Karpas-422 (cell line): Measurements from ENCODE around the gene AK2. TPM values are rescaled to one million over a fixed set of nuclear protein-coding genes. Genes with fewer than 3 reads are reported as not detected.

Source experiments
- DNase-seq: peaks from one replicate; pipeline ENCODE4 v3.0.0-alpha.2; 2015
- H2AFZ ChIP-seq: fragments of 200-600 bp; sonication (generic); 2 replicates; pipeline ENCODE4 v1.6.1; 2014; ENCODE audit warnings: antibody characterized with exemption, low read length, mixed read lengths
- H3K27ac ChIP-seq: fragments of 200-600 bp; sonication (generic); 2 replicates; pipeline ENCODE4 v1.5.1; 2014; ENCODE audit warnings: mild to moderate bottlenecking, low read length, moderate library complexity
- H3K27me3 ChIP-seq: fragments of 200-600 bp; sonication (generic); 2 replicates; pipeline ENCODE4 v1.6.1; 2014; ENCODE audit warnings: low read length, mixed read lengths
- H3K36me3 ChIP-seq: fragments of 200-600 bp; sonication (generic); 2 replicates; pipeline ENCODE4 v1.6.1; 2014; ENCODE audit warnings: low read length, mixed read lengths; ENCODE audit not compliant: insufficient read depth
- H3K4me1 ChIP-seq: fragments of 200-600 bp; sonication (generic); 2 replicates; pipeline ENCODE4 v1.6.1; 2014; ENCODE audit warnings: mild to moderate bottlenecking, low read length, mixed read lengths
- H3K4me2 ChIP-seq: fragments of 200-600 bp; sonication (generic); 2 replicates; pipeline ENCODE4 v1.6.1; 2014; ENCODE audit warnings: low read length, low read depth, mild to moderate bottlenecking; ENCODE audit not compliant: poor library complexity, severe bottlenecking
- H3K4me3 ChIP-seq: fragments of 200-600 bp; sonication (generic); 2 replicates; pipeline ENCODE4 v1.5.1; 2014; ENCODE audit warnings: mild to moderate bottlenecking, antibody characterized with exemption, low read length, mixed read lengths
- H3K79me2 ChIP-seq: fragments of 200-600 bp; sonication (generic); 2 replicates; pipeline ENCODE4 v1.6.1; 2014; ENCODE audit warnings: mild to moderate bottlenecking, low read length, mixed read lengths
- H3K9ac ChIP-seq: fragments of 200-600 bp; sonication (generic); 2 replicates; pipeline ENCODE4 v1.6.0; 2014; ENCODE audit warnings: low read length
- H3K9me2 ChIP-seq: fragments of 200-600 bp; sonication (generic), shearing (Covaris generic); replicated peaks from 2 replicates; pipeline ENCODE4 v1.6.0; 2014; ENCODE audit warnings: mild to moderate bottlenecking, low read length, moderate library complexity; ENCODE audit not compliant: insufficient read depth
- H3K9me3 ChIP-seq: fragments of 300-700, 200-600 bp; sonication (generic); 2 replicates; pipeline ENCODE4 v1.6.1; 2014; ENCODE audit warnings: low read length, mixed read lengths
- H4K20me1 ChIP-seq: fragments of 200-600 bp; sonication (generic); 2 replicates; pipeline ENCODE4 v1.6.1; 2014; ENCODE audit warnings: mild to moderate bottlenecking, antibody characterized with exemption, low read length, low read depth; ENCODE audit not compliant: insufficient read depth
- total RNA-seq: library from RNA; depleted of rRNA; stranded (reverse); fragments of >200 nt; shearing (Covaris generic); gene quantifications from 2 replicates; pipeline ENCODE4 v1.2.3, GENCODE V29; 2014; ENCODE audit warnings: low replicate concordance

AK2 gene
- total RNA-seq, 1 experiment from 2014 or later = 145 TPM

DNA sequence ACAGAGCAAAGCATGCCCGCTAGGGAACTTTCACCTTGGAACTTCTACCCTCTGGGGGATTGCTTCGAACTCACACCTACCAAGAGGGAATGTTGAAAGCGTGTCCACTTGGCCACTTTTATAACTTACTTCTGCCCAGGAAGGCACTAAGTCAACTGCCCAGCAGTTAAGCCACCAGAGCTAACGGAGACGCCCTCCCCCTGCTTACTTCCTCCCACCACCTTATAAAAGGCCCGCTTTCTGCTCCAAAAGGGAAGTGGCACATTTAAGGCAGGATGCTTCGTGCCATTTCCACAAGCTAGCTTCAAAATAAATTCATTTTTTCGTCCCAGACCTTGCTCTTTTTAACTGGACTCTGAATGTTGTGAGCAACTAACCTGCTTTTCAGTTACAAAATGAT, 3.2 kb upstream of the AK2 start:
- Histone ChIP-seq H3K9me2 (no peaks in the 10 kb centered on the region), H3K27me3 (no peaks in the 10 kb centered on the region), H3K4me1 (peaks cover 18% of the 10 kb centered on the region), H3K4me3 (no peak overlapping the region), H3K79me2 (peaks cover 19% of the 10 kb centered on the region), H3K9ac (no peak overlapping the region), H3K36me3 (peaks cover 4% of the 10 kb centered on the region; the same call in 1 of the 2 replicates), H3K27ac (no peak overlapping the region), H4K20me1 (no peaks in the 10 kb centered on the region), H3K9me3 (no peaks in the 10 kb centered on the region), H2AFZ (0 out of 2 replicates have a peak overlapping the region, but pooled peaks have one; percentile 3), H3K4me2 (no peak overlapping the region)
- DNase-seq = peak; percentile 43

- Histone ChIP-seq H3K4me3 (peak overlapping the region; percentile 93), H3K9ac (peak overlapping the region; percentile 97), H3K79me2 (peaks cover 56% of the 10 kb centered on the region), H3K4me1 (peaks cover 45% of the 10 kb centered on the region), H3K9me2 (no peaks in the 10 kb centered on the region), H3K4me2 (peak overlapping the region; percentile 83), H4K20me1 (peaks cover 13% of the 10 kb centered on the region), H2AFZ (no peak overlapping the region), H3K36me3 (peaks cover 22% of the 10 kb centered on the region), H3K27ac (peak overlapping the region; percentile 70), H3K9me3 (no peaks in the 10 kb centered on the region), H3K27me3 (no peaks in the 10 kb centered on the region)
- peak; percentile 77 for DNase-seq
Measured at GRCh38 chr1:33036051-33036525, 595 bp downstream of the AK2 start.

DNA sequence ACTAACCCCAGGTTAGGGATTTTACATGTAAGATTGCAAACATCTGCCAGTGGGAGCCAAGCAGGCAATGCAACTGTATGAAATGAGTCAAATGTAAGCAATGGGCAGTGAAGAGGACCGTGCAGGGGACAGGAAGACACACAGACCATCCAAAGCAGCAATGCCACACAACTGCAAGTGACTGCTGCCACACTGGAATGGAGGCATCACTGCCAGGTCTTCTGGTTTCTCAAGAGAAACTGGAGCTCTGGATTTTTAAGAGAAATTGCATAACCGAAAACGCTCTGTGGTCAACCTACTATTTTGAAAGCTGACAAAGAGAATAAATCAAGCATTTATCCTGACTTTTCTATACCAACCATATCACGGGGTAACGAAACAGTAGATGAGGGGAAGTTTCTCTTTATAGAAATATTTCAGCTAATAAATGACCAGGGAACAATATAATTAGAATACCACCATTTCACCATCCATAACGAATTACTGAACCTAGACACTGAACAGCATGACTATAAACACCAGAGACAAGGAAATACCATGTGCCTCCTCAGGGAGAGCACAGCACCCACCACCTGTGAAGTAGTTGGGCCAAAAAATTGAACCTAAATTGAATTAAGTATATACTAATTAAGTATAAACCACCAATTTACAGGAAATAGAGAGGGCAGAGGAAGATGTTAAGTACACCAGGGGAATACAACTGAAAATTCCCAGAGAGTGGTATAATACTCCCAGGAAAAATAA, 4.4 kb downstream of the AK2 start:
- H3K4me2 ChIP-seq = no peak overlapping the region
- H4K20me1 ChIP-seq = peaks cover 36% of the 10 kb centered on the region
- H3K9ac ChIP-seq = no peak overlapping the region

DNA sequence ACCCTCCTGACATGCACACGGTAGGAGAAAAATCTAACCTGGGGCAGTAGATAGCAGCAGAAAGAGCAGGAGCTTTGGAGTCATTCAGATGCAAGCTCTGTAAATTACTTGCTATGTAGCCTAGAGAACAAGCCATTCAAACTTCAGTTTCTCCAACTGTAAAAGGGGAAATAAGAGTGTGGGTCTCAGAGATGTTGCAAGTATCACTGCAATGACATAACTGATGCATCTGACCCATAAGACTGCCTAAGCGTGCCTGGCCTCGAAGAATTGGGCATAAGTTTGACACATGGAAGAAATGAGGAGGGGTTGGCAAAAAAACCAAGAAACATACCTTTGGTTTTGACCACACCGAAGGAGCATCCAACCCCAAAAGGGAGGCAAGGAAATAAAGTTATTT, 5.2 kb downstream of the AK2 start:
- Histone ChIP-seq H3K4me1 (peaks cover 47% of the 10 kb centered on the region), H3K4me3 (no peak overlapping the region), H3K79me2 (peaks cover 99% of the 10 kb centered on the region), H3K27me3 (no peaks in the 10 kb centered on the region), H3K9ac (no peak overlapping the region), H3K36me3 (peaks cover 27% of the 10 kb centered on the region), H3K9me3 (no peaks in the 10 kb centered on the region), H4K20me1 (peaks cover 40% of the 10 kb centered on the region), H3K4me2 (no peak overlapping the region), H3K9me2 (no peaks in the 10 kb centered on the region), H3K27ac (no peak overlapping the region), H2AFZ (no peak overlapping the region)
- DNase-seq = no peak

More for the DNA sequence above, 4.4 kb downstream of the AK2 start:
- no peak overlapping the region for H3K27ac ChIP-seq
- DNase-seq = no peak
- peaks cover 94% of the 10 kb centered on the region for H3K79me2 ChIP-seq
- H3K36me3 ChIP-seq = peaks cover 27% of the 10 kb centered on the region
- no peaks in the 10 kb centered on the region for H3K9me2 ChIP-seq
- no peaks in the 10 kb centered on the region for H3K9me3 ChIP-seq
- H3K27me3 ChIP-seq = no peaks in the 10 kb centered on the region
- H3K4me3 ChIP-seq = no peak overlapping the region
- H3K4me1 ChIP-seq = peaks cover 47% of the 10 kb centered on the region
- H2AFZ ChIP-seq = no peak overlapping the region

- Histone ChIP-seq H3K4me1 (peaks cover 54% of the 10 kb centered on the region), H3K4me3 (no peak overlapping the region), H3K27me3 (no peaks in the 10 kb centered on the region), H3K9ac (no peak overlapping the region), H2AFZ (no peak overlapping the region), H3K79me2 (peaks cover 98% of the 10 kb centered on the region), H3K36me3 (peaks cover 27% of the 10 kb centered on the region), H3K9me3 (no peaks in the 10 kb centered on the region), H3K9me2 (no peaks in the 10 kb centered on the region), H3K27ac (no peak overlapping the region), H3K4me2 (no peak overlapping the region), H4K20me1 (peaks cover 40% of the 10 kb centered on the region)
- no peak for DNase-seq
Measured at GRCh38 chr1:33030575-33030974, 6.1 kb downstream of the AK2 start.

- peaks cover 97% of the 10 kb centered on the region for H3K79me2 ChIP-seq
- no peak overlapping the region for H3K4me2 ChIP-seq
- H3K36me3 ChIP-seq = peaks cover 23% of the 10 kb centered on the region
- no peaks in the 10 kb centered on the region for H3K27me3 ChIP-seq
- peaks cover 52% of the 10 kb centered on the region for H3K4me1 ChIP-seq
- H3K9me2 ChIP-seq = no peaks in the 10 kb centered on the region
- H2AFZ ChIP-seq = no peak overlapping the region
- H3K4me3 ChIP-seq = no peak overlapping the region
- peaks cover 44% of the 10 kb centered on the region for H4K20me1 ChIP-seq
- no peaks in the 10 kb centered on the region for H3K9me3 ChIP-seq
- H3K27ac ChIP-seq = no peak overlapping the region
- no peak overlapping the region for H3K9ac ChIP-seq
- DNase-seq = no peak
Measured at GRCh38 chr1:33029921-33030320, 6.8 kb downstream of the AK2 start.

- Histone ChIP-seq H3K9me2 (no peaks in the 10 kb centered on the region), H3K9me3 (no peaks in the 10 kb centered on the region), H4K20me1 (peaks cover 44% of the 10 kb centered on the region), H2AFZ (no peak overlapping the region), H3K79me2 (peaks cover 97% of the 10 kb centered on the region), H3K4me3 (no peak overlapping the region), H3K36me3 (peaks cover 23% of the 10 kb centered on the region), H3K9ac (no peak overlapping the region), H3K27ac (no peak overlapping the region), H3K4me1 (peaks cover 45% of the 10 kb centered on the region), H3K27me3 (no peaks in the 10 kb centered on the region), H3K4me2 (no peak overlapping the region)
- DNase-seq = no peak
Measured at GRCh38 chr1:33029209-33029608, 7.5 kb downstream of the AK2 start.

DNA sequence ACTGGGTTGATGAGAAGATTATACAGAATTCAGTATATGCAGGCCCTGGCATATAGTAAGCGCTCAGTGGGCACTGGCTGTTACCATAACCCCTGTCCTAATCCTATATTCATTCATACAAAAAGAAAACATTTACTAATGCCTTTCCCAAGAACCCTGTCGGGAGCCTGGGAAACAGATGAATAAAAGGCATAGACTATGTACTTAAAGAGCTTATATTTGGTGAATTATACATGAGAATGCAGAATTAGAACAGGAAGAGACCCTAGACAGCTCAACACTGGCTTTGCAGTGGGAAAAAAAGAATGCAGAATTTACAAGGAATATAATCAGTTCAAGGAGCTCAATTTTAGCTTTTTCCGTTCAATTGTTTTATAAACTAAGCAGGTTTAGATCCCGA, 10.9 kb downstream of the AK2 start:
- DNase-seq = no peak
- Histone ChIP-seq H3K9me2 (no peaks in the 10 kb centered on the region), H3K4me3 (no peak overlapping the region), H3K9me3 (no peaks in the 10 kb centered on the region), H3K79me2 (peaks cover 86% of the 10 kb centered on the region), H3K27ac (no peak overlapping the region), H3K36me3 (peaks cover 34% of the 10 kb centered on the region), H3K27me3 (no peaks in the 10 kb centered on the region), H4K20me1 (peaks cover 33% of the 10 kb centered on the region; the same call in 1 of the 2 replicates), H3K4me1 (peaks cover 24% of the 10 kb centered on the region), H3K4me2 (no peak overlapping the region), H2AFZ (no peak overlapping the region), H3K9ac (no peak overlapping the region)
